Inferior parietal cortex (tissue), 1 donor: ENCODE measurements around the gene APOBEC3C.
"Not testable (repeated sequence)": the region's sequence is repeated elsewhere in the genome, so short reads cannot be mapped to it uniquely, and the experiment has no call there.

Experiments used
- DNase-seq: peaks from one replicate; pipeline ENCODE4 v3.0.0-alpha.2; 2016; ENCODE audit errors: extremely low spot score

The APOBEC3C gene

GRCh38 chr22:39013942-39014722 lies at the start of gene APOBEC3C:
APOBEC3C (plus strand) TSS chr22:39014257; CDS start chr22:39014363, 106 bp downstream.
- peak; percentile 43 for DNase-seq

DNA sequence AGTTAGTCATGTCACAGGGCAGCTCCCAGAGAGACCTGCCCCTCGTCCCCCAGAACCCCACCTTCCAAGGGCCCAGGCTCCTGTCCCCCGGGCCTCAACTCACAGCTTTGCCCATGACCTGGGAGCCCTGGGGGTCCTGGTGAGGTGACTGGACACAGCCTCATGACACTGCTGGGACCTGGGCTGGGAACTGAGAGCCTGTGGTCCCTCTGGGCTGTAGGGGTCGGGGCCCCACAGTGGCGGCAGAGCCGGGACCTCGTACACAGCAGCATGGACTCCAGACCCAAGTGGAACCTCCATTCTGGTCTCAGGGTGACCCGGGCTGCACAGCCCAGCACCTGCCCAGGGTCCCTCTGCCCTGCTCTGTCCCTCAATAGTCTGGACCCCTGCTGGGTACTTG lies 49.8 kb upstream of the APOBEC3C start:
- no peak for DNase-seq

GRCh38 chr22:38964989-38965388 lies 49.1 kb upstream of the APOBEC3C start:
- DNase-seq: no peak

DNA sequence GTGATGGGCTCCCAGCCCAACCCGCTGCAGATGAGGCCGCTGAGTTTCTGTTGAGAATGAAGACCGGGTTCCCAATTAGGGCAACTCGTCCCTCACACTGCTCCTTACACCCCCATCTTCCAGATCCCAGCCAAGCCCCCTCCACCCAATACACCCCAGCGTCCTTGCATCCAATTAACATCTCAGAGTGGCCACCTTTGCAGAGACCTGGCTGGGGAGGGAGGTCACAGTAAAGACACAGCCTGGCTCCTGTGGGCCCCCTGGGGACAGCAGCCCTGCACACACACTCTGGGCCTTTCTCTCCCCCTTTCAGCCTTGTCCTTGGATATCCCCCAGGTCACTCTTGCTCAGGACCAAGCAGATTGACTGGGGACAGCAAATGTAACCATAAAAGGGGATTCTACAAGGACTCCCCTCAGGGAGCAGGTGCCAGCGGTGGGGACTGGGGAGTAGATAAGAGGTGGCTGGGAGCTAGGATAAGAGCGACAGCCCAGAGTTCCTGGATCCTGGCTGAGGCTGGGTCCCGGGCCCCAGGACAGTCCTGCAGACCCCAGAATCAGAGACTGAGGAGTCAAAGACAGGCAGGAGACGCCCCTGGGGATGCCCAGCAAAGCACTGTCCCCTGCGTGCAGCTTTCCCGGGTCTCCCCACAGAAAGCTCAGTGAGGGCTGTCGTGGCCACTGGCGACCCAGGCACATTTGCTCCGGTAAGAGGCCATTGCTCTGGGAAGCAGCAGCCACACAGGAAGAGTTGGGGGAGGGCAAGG lies 48.3 kb upstream of the APOBEC3C start:
- no peak for DNase-seq

DNA sequence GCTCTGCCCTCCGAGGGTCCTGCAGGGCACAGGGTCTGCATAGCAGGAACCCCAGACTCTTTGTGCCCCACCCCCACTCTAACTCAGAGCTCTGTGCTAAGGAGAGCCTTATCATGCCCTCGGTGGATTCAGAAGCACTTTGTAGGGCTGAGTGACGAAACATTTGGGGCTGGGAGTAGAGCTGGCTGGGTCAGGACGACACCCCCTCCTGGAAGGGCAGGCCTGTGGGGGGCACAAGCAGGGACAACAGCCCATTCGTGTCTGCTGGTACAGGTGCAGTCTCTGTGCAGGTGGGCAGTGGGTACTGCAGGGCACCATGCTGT lies 47.7 kb upstream of the APOBEC3C start:
- DNase-seq: no peak

DNA sequence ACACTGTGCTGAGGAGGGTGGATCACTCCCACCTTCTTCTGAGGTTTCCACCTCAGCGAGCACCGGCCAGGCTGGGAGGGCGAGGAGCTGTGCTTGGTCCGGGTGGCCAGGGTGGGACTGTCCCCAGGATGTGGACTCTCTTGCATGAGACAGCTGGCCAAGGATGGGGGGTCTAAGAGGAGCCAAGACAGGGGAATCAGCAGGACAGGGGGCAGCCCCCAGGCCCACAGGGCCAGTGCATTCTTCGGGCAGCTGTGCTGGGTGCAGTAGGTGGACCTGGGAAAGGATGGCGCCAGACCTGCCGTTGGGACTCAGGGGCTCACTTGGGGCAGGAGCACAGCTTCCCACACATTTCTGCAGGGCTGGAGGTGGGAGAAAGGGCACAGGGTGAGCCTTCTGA lies 47.1 kb upstream of the APOBEC3C start:
- no peak for DNase-seq

GRCh38 chr22:38967451-38968450 lies 46.3 kb upstream of the APOBEC3C start:
- no peak for DNase-seq

- no peak for DNase-seq
These were observed 45.3 kb upstream of the APOBEC3C start for GRCh38 chr22:38968801-38969200.

GRCh38 chr22:38970551-38970950 lies 43.5 kb upstream of the APOBEC3C start:
- DNase-seq: no peak

- no peak for DNase-seq
These were observed 42.9 kb upstream of the APOBEC3C start for GRCh38 chr22:38971202-38971601.

DNA sequence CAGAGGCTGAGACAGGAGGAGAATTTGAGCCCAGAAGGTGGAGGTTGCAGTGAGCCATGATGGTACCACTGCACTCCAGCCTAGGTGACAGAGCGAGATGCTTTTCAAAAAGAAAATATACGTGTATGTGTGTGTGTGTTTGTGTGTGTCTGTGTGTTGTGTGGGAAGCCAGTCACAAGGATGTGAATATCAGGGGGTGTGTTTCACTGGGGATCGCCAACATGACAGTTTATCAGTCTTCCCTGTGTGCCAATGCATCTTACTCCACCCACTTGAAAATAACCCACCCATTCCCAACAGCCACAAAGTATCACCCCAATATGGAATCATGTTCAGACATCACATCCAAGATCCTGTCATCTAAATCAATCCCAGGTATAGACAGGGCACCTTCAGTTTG lies 42.3 kb upstream of the APOBEC3C start:
- no peak for DNase-seq

DNA sequence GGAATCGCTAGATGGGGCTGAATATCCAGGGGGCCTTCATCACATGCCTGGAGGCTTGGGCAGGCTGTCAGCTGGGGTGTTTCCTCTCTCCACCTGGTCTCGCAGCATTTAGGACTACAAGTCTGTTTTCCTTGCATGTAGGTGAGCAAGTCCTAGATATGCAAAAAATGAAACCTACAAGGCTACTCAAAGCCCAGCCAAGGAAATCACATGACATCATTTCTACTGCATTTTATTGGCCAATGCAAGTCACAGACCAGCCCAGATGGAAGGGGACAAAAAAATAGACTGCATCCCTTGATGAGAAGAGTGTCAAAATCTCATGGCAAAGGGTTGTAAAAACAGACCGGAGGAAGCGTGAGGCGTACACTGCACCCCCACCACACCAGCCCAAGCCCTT lies 41.5 kb upstream of the APOBEC3C start:
- no peak for DNase-seq

GRCh38 chr22:38973289-38974169 lies 40.5 kb upstream of the APOBEC3C start:
- DNase-seq: peak; percentile 29

- DNase-seq: no peak
These were observed 39.8 kb upstream of the APOBEC3C start for GRCh38 chr22:38974170-38974825.

- DNase-seq: no peak
These were observed 39.3 kb upstream of the APOBEC3C start for GRCh38 chr22:38974826-38975175.

GRCh38 chr22:38977289-38977688 lies 36.8 kb upstream of the APOBEC3C start:
- DNase-seq: not testable (repeated sequence)

- DNase-seq: not testable (repeated sequence)
These were observed 33.5 kb upstream of the APOBEC3C start for GRCh38 chr22:38980587-38980986.

DNA sequence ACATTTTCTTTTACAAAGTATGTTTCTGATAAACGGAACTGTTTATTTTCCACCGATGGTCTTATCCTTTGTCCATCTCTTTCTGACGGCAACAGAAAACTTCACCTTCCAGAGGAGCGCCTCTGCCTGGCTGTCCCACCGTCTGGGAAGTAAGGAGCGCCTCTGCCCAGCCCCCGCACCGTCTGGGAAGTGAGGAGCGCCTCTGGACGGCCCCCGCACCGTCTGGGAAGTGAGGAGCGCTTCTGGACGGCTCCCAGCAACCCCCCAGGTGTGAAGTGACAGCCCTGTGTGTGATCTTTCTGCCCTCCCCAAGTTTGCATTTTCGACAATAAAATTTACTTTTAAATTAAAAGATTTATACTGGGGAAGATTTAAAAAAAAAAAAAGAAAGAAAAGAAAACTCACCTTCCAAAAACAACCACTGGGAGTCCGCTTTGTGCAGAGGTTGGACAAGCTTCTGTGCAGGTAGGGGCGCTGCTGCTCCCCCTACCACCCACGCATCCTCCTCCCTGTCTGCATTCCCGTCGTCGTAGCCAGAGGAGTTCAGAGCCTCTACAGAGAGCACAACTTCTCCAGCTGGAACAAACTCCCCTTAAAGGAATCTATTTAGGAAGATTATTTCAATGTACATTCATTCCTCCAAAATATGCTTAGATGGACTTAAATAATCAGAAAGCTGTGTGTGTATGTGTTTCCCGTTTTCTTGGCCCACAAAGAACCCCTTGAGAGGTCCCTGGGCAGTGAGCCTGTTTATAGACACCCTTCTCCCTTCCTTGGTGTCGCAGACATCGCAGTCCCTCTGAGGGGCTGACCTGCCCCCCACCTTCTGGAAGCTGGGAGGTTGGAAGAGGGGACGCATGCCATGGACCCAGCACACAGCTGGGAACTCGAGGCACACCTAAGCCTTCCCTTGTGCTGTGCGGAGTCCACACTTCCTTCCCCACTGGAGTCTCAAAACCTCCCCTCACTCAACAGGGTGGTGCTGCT lies 32.8 kb upstream of the APOBEC3C start:
- no peak for DNase-seq
